GM20431 (cell line): ENCODE results near the gene INPP5A.
"Not testable (repeated sequence)": the region's sequence is repeated elsewhere in the genome, so short reads cannot be mapped to it uniquely, and the experiment has no call there.

Experiments
- in situ Hi-C: fragments of 300-500 bp; cut with MseI, MboI; formaldehyde crosslinking; loops from one replicate; pipeline ENCODE4 v1.15.0; 2020; ENCODE audit warnings: low sequenced_read_pairs; ENCODE audit not compliant: unreplicated experiment

INPP5A gene

DNA sequence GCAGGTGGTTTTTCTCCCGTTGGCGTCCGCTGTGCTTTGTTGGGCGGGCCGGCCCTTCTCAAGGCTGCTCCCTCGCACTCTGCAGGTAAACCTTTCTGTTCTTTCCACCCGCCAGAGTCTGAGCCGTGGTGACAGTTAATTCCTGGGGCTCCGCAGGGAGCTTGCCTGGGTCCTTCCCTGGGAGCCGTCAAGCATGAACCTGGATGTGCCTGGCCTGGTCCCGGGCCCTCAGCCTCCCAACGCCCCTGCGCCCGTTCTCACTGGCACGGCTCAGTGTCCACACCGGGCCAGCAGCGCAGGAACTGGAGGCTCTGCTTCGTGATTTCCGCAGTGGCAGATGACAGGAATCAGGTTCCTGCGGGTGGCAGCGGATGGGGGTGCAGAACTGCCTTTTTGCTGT is 259.3 kb downstream of the INPP5A start:
- in situ Hi-C loops = no loop called here

- in situ Hi-C loops = not testable (repeated sequence)
Measured at GRCh38 chr10:132797986-132798385, 260.4 kb downstream of the INPP5A start.

DNA sequence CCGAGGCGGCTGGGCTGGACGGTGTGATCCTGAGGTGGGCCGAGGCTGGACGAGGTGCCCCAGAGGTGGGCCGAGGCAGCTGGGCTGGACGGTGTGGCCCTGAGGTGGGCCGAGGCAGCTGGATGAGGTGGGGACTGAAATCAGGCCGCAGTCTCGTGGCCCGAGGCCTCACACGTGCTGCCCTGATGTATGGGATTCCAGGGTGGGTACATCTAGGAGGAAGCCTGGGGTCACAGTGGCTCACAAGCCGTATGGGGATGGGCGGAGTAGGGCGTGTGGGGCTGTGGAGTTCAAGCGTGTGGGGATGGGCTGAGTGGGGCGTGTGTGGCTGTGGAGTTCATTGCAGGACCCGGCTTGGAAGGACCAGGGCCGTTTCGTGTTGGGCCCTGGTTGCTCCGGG is 260.8 kb downstream of the INPP5A start:
- in situ Hi-C loops = no loop called here

- in situ Hi-C loops = no loop called here
Measured at GRCh38 chr10:132798876-132799275, 261.3 kb downstream of the INPP5A start.

DNA sequence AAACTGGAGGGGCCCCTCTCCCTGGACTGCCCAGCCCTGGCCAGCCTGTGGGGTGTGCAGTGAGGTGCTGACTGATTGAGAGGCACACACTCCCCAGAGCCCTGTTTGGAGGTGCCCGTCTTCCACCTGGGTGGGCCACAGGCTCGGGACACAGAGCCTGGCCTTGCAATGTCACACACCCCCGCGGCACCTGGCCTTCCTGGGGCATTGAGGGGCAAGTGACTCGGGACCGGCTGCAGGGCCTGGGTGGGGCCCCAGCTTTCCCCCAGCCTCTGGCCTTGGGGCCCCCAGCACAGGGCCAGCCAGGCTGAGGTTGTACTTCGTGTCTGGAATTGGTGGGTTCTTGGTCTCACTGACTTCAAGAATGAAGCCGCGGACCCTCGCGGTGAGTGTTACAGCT is 262.3 kb downstream of the INPP5A start:
- in situ Hi-C loops = no loop called here

GRCh38 chr10:132802048-132802447 is 264.5 kb downstream of the INPP5A start:
- in situ Hi-C loops = no loop called here

GRCh38 chr10:132802694-132803320 is 265.2 kb downstream of the INPP5A start:
- in situ Hi-C loops = no loop called here

DNA sequence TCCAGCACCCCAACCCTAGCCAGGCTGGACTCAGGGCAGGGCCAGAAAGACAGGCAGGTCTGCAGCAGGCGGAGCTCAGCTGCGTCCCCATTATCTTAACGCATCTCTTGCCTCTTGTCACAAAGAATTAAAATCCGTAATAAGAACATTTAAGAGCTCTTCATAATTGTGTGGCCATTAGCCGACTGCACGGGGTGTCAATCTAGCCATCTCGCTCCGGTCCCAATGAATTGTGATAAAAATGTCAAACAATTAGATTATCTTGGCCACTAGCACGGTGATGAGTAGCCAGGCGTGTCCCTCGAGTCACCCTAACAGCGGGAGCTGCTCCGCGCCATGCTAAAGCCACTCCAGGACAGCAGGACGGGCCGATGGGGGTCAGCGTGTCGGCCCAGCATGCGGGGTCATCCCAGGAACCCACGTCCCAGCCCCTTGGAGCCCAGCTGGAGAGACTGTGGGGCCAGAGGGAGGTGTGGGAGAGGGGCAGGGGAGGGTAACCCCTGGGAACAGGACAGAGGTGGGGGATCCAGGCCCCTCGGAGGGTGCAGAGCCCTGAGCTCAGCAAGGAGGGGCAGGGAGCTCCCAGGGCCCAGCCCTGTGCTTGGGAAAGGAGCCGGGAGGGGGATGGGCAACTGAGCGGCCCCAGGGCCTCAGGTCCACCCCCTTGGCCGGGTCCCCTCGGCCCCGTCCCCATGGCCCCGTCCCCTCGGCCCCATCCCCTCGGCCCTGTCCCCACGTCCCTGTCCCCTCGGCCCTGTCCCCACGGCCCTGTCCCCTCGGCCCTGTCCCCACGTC is 266.0 kb downstream of the INPP5A start:
- in situ Hi-C loops = no loop called here

DNA sequence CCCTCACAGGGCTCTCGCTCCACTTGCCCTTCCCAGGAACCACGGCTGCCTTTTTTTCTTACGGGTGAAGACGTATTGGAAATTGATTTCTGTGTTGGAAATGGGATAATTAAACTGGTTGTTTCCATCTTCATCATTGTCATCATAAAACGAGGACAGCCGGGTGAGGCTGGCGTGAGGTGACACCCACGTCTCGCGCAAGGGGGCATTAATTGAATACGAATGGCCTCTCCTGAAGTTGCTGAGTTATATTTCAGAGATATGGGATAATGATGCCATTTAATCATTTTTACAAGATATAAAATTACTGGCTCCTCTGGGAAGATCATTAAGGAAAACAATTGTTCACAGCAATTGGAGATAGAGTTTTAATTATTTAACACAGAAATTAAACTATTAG is 266.7 kb downstream of the INPP5A start:
- in situ Hi-C loops = no loop called here

DNA sequence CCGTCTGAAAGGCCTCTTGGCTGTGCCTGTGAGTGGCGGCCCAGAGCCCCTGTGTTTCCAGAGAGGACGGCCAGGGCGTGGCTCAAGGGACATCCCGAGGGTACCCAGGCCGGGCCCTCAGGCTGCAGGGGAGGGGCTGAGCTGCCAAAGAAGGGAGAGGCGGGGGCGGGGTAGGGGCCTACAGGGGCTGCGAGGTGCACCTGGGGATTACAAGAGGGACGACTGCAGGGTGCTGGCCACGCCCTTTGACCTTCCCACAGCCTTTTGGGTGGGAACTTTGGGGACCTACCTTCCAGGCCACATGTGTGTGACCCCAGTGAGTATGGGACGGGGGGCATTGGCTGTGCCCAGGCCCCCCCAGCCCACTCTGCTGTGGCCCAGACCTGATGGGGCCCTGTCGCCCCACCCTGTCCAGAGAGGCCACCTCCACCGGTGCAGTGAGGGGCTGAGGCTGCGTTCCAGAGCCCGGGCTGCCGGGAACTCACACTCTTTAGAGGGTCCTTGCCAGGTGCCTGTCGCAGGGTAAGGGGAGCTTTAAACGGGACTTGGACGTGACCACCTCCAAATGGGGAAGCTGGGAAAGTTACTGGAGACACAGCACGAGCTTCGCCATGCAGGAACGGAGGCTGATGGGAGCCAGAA is 267.3 kb downstream of the INPP5A start:
- in situ Hi-C loops = no loop called here

GRCh38 chr10:132805599-132805998 is 268.0 kb downstream of the INPP5A start:
- in situ Hi-C loops = no loop called here

DNA sequence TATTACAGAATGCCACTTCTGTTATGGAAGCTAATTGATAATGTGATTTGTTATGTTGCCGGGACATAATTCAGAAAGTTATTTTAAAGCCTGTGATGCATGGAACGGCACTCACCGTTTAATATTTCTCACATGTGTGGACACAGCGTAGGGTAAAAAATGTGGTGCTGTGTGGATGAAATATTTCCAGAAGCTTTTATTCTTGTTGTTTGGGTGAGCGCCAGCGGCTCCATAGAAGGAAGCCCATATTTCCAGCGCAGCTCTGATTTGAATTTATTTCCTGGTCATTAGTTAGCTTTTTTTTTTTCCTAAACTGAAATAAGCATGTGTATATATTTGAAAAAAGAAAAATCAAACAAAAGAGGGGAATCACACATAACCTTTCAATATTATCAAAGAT is 268.5 kb downstream of the INPP5A start:
- in situ Hi-C loops = no loop called here

- in situ Hi-C loops = no loop called here
Measured at GRCh38 chr10:132806561-132807003, 269.0 kb downstream of the INPP5A start.

DNA sequence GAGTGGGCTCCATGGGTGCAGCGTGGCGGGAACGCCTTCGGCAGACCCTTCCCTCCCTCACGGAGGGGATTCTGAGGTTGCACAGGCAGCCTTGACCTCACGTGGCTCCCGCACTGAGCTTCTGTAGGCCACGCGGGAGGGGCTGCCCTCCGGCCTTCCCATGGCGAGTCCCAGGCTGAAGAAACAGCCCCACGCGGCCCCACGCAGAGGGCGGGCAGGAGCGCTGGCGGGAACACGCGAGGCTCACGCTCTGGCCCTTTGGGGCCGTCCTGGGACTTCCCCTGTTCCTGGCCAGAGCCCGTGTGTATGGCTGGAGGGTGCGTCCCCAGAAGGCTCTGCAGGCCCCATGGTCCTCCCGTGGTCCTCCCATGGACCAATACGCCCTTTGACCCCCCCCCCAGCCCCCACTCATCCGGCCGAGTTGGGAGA is 270.0 kb downstream of the INPP5A start:
- in situ Hi-C loops = no loop called here

GRCh38 chr10:132808383-132809231 is 271.0 kb downstream of the INPP5A start:
- in situ Hi-C loops = no loop called here

- in situ Hi-C loops = no loop called here
Measured at GRCh38 chr10:132809232-132810140, 271.9 kb downstream of the INPP5A start.

- in situ Hi-C loops = no loop called here
Measured at GRCh38 chr10:132810141-132810806, 272.7 kb downstream of the INPP5A start.

GRCh38 chr10:132810807-132811700 is 273.5 kb downstream of the INPP5A start:
- in situ Hi-C loops = no loop called here
